ENCODE measurements around the gene CALU. TPM values are rescaled to one million over a fixed set of nuclear protein-coding genes. Genes with fewer than 3 reads are reported as not detected.

The CALU gene
- total RNA-seq, 2 experiments from 2014 or later: 28.2 to 39.0 TPM

DNA sequence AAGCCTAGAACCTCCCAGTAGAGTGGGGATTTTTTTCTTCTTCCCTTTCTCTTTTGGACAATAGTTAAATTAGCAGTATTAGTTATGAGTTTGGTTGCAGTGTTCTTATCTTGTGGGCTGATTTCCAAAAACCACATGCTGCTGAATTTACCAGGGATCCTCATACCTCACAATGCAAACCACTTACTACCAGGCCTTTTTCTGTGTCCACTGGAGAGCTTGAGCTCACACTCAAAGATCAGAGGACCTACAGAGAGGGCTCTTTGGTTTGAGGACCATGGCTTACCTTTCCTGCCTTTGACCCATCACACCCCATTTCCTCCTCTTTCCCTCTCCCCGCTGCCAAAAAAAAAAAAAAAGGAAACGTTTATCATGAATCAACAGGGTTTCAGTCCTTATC, 31.1 kb downstream of the CALU start:
- Mint-ChIP-seq H3K9me3 (ENCODE audit: low read depth) (no peaks in the 10 kb centered on the region), H3K4me1 (no peaks in the 10 kb centered on the region), H3K27me3 (no peaks in the 10 kb centered on the region), H3K27ac (no peak overlapping the region), H3K4me3 (no peak overlapping the region), H3K36me3 (peaks cover 72% of the 10 kb centered on the region)
- ATAC-seq (no peak), DNase-seq (no peak)
- CTCF ChIA-PET: interaction anchor here (0.7 kb wide), 1 partner anchor 11 kb away, joined by 3 read pairs; no protein-coding TSS in a partner anchor

DNA sequence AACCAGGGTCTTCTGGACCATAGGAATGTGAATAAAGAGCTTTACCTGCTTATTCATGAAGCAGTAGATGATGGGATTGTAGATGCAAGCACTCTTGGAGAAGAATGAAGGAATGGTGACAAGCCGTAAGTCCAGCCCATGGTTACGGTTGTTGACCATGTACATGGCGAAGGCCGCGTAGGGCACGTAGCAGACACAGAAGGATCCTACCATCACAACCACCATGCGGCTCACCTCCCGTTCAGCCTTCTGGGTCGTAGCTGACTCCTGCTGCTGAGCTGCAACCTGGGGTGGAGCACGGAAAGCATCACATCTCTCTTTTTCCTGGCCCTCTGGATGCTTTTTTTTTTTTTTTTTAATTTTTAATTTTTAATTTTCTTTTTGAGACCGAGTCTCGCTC, 34.4 kb downstream of the CALU start:
- Mint-ChIP-seq H3K4me1 (no peaks in the 10 kb centered on the region), H3K27me3 (peaks cover 4% of the 10 kb centered on the region), H3K4me3 (no peak overlapping the region), H3K27ac (no peak overlapping the region), H3K36me3 (peaks cover 62% of the 10 kb centered on the region), H3K9me3 (ENCODE audit: low read depth) (peaks cover 18% of the 10 kb centered on the region)
- ATAC-seq (no peak), DNase-seq (no peak)
- CTCF ChIA-PET: no interaction called here

DNA sequence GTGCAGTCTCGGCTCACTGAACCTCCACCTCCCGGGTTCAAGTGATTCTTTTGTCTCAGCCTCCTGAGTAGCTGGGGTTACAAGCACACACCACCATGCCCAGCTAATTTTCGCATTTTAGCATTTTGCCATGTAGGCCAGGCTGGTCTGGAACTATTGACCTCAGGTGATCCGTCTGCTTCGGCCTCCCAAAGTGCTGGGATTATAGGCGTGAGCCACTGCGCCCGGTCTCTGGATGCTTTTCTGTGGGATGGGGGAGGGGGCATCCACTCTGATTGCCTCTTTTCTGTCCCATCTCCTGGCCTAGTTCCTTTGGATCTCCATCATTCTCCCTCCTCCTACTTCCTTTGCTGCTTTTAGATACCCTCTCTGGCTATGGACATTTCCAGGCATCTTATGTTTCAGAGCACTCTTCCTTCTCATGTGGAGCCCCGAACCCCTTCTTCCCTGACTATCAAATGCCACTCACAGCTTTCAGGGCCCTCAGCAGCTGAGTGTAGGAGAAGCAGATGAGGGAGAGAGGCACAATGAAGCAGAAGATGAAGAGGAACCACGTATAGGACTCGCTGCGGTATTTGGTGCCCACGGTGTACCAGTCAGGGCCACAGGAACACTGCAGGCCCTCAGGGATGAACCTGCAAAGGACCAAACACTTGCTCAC, 35.0 kb downstream of the CALU start:
- no peak overlapping the region for H3K4me3 Mint-ChIP-seq
- CTCF ChIA-PET: no interaction called here
- H3K27ac Mint-ChIP-seq: no peak overlapping the region
- H3K36me3 Mint-ChIP-seq: peaks cover 57% of the 10 kb centered on the region
- peaks cover 18% of the 10 kb centered on the region for H3K9me3 Mint-ChIP-seq (ENCODE audit: low read depth)
- ATAC-seq (no peak), DNase-seq (no peak)
- no peaks in the 10 kb centered on the region for H3K4me1 Mint-ChIP-seq
- peaks cover 4% of the 10 kb centered on the region for H3K27me3 Mint-ChIP-seq

DNA sequence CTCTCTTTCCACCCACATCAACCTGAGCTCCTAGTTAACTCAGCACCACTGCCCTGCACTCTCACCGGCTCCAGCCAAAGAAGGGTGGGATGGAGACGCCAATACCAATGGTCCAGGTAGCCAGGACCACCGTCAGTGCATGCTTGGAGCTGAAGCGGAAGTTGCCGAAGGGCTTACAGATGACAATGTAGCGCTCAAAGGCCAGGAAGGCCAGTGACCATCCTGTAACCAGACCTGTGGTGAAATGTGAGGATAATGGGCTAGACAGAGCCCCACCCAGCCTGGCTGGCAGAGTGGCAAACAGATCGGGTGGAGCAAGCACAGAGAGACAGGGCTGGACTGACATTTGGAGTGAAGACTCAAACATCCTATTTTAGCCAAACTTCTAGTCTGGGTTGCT, 35.8 kb downstream of the CALU start:
- H3K36me3 Mint-ChIP-seq: peaks cover 50% of the 10 kb centered on the region

DNA sequence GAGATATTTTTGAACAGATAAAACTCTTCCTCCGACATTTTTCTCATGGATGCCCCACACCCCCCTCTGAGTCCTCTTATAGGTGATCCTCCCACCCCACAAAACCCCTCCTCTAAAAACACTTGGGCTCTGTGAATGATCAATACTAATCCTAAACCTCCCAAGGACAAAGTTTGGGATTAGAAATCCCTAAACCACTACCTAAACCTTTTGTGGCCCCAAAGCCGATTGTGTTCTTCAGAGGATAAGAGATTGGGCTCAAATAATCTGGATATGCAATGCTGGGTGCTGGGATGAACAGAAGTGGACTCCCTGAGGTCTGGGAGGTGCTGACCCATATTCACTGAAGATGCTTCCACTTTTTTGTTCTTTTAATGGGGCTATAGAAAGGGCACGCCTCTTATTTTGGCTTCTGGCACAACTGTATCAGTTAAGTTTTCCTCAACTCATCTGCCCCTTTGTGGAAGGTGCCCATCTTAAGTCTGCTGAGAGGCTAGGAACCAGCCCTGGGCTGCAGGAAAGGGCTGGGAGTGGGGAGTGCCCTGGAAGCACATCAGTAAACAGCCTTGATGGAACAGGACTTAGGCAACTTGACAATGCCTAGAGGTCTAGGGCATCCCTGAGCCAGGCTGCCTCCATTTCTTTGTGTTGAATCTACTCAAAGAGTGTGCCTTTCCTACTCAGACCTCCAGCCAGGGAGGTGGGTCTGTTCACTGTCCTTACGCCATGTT, 36.8 kb downstream of the CALU start, which contains the start of gene OPN1SW:
TSS of gene OPN1SW (minus strand) at position 51 of the 731 bp plus-strand sequence. CDS start at position 38, 13 bp downstream.
- CTCF ChIA-PET: no interaction called here
- H3K4me1 Mint-ChIP-seq: no peaks in the 10 kb centered on the region
- ATAC-seq (no peak), DNase-seq (no peak)
- no peak within 1 kb of the TSS for H3K4me3 Mint-ChIP-seq
- H3K9me3 Mint-ChIP-seq (ENCODE audit: low read depth): peaks cover 18% of the 10 kb centered on the region
- no peak within 1 kb of the TSS for H3K27ac Mint-ChIP-seq
- peaks cover 42% of the 10 kb centered on the region for H3K36me3 Mint-ChIP-seq
- H3K27me3 Mint-ChIP-seq: peaks cover 4% of the 10 kb centered on the region

More for the DNA sequence above, 35.8 kb downstream of the CALU start:
- H3K27me3 Mint-ChIP-seq: peaks cover 4% of the 10 kb centered on the region
- DNase-seq (no peak), ATAC-seq (no peak)
- H3K4me3 Mint-ChIP-seq: no peak overlapping the region
- H3K4me1 Mint-ChIP-seq: no peaks in the 10 kb centered on the region
- CTCF ChIA-PET: no interaction called here
- H3K9me3 Mint-ChIP-seq (ENCODE audit: low read depth): peaks cover 18% of the 10 kb centered on the region
- no peak overlapping the region for H3K27ac Mint-ChIP-seq

DNA sequence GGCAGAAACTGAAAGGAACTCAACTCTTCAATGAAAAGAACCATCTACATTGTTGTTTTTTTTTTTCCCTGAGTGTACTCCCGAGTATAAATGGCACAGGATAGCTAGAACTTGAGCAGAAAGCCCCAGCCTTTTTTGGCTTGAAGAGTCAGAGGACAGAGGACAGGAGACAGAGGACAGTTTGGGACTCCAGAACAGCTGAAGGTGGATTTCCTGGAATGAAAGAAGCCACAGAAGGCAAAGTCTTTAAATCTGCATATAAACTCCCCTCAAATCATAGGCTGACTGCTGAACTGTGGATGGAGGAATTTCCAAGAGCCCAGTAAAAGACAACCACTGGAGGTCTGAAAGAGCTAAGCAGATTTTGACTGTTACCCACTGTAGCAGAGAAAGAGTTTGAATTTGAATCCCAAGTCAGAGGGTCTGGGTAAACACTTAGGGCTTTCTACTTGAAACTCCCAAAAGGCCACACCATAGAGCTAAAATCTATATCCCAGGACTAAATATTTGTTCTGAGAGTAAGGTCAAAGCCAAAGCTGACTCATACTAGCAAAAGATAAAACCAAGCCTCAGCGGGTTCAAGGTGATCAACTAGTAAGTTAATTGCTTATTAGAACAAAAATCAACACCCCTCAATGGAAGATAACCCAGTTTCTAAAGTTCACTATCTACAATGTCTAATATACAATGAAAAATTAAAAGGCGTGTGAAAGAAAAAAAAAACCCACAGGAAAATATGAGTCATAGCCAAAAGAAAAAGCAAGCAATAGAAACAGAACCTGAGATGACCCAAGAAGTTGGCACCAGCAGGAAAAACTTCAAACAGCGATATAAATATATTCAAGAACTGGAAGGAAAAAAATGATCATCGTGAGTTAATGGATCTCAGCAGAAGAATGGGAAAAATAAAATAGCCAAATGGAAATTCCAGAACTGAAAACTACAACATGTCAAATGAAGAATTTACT, 38.3 kb downstream of the CALU start:
- CTCF ChIA-PET: no interaction called here
- ATAC-seq (no peak), DNase-seq (no peak)
- no peak overlapping the region for H3K4me3 Mint-ChIP-seq
- no peaks in the 10 kb centered on the region for H3K4me1 Mint-ChIP-seq
- H3K9me3 Mint-ChIP-seq (ENCODE audit: low read depth): peaks cover 18% of the 10 kb centered on the region
- no peak overlapping the region for H3K27ac Mint-ChIP-seq
- H3K36me3 Mint-ChIP-seq: peaks cover 29% of the 10 kb centered on the region
- H3K27me3 Mint-ChIP-seq: peaks cover 4% of the 10 kb centered on the region

DNA sequence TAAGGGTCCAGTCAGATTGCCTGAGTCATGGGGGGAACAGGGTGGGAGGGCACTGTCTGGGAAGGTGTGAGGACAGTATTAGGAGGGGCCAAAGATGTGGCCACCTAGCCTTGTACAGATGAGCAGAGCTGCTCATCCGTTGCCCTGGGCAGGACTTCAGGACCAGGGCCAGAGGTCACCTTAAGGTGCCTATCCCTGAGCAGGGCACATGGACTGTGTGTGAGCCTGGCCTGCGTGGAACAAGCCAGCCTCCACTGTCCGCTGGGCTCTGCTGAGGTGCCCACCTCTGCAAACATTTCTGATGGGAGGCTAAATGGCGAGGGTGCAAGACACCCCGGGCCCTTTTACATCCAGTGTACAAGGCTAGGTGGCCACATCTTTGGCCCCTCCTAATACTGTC, 39.8 kb downstream of the CALU start:
- no peak for ATAC-seq
- Mint-ChIP-seq H3K36me3 (peaks cover 17% of the 10 kb centered on the region), H3K4me3 (no peak overlapping the region), H3K9me3 (ENCODE audit: low read depth) (peaks cover 18% of the 10 kb centered on the region), H3K4me1 (no peaks in the 10 kb centered on the region), H3K27me3 (peaks cover 4% of the 10 kb centered on the region), H3K27ac (no peak overlapping the region)
- no peak for DNase-seq
- CTCF ChIA-PET: no interaction called here

DNA sequence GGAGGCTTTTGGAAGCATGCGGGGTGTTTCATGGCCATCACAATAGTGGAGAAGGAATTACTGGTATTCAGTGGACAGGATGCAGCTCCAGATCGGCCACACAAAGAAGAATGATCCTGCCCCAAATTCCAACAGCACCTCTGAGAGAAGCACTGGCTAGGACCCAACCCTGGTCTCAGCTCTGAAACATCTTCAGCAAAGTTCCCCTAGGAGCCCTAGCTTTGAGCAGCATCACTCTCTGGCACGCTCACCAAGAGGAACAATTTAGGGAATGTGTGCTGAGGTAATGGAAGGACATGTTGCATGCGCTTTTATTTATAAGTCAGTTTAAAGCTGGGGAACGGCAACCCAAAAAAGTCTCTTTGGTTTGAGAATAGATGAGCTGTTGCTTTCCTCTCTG, 42.0 kb downstream of the CALU start:
- H3K4me1 Mint-ChIP-seq: no peaks in the 10 kb centered on the region
- H3K27me3 Mint-ChIP-seq: peaks cover 13% of the 10 kb centered on the region
- CTCF ChIA-PET: interaction anchor here (0.8 to 1.0 kb wide), 2 partner anchors 11 to 12 kb away, joined by 3 read pairs; no protein-coding TSS in a partner anchor
- no peak overlapping the region for H3K27ac Mint-ChIP-seq
- ATAC-seq: no peak
- peaks cover 18% of the 10 kb centered on the region for H3K9me3 Mint-ChIP-seq (ENCODE audit: low read depth)
- H3K4me3 Mint-ChIP-seq: no peak overlapping the region
- DNase-seq: no peak
- H3K36me3 Mint-ChIP-seq: peaks cover 3% of the 10 kb centered on the region

DNA sequence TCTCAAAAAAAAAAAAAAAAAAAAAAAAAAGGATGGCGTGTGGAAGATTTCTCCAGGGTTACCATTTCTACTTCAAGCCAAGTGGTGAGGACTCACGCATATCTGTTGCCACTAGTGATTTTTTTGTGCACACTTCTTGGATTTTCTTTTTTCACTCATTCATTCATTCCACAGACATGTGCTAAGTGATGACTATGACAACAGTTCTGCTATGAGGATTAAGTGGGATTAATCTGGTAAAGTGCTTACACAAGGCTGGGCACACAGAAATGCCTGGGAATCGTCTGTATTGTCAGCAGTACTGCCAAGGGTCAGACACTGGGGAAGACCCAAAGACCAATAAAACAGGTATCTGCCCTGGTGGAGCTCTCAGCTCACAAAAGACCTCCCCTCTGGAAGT, 42.7 kb downstream of the CALU start:
- Mint-ChIP-seq H3K36me3 (peaks cover 3% of the 10 kb centered on the region), H3K27me3 (peaks cover 13% of the 10 kb centered on the region), H3K4me3 (no peak overlapping the region), H3K4me1 (no peaks in the 10 kb centered on the region), H3K27ac (no peak overlapping the region), H3K9me3 (ENCODE audit: low read depth) (peaks cover 16% of the 10 kb centered on the region)
- DNase-seq (no peak), ATAC-seq (no peak)
- CTCF ChIA-PET: interaction anchor here (0.8 kb wide), 1 partner anchor 11 kb away, joined by 3 read pairs; no protein-coding TSS in a partner anchor

DNA sequence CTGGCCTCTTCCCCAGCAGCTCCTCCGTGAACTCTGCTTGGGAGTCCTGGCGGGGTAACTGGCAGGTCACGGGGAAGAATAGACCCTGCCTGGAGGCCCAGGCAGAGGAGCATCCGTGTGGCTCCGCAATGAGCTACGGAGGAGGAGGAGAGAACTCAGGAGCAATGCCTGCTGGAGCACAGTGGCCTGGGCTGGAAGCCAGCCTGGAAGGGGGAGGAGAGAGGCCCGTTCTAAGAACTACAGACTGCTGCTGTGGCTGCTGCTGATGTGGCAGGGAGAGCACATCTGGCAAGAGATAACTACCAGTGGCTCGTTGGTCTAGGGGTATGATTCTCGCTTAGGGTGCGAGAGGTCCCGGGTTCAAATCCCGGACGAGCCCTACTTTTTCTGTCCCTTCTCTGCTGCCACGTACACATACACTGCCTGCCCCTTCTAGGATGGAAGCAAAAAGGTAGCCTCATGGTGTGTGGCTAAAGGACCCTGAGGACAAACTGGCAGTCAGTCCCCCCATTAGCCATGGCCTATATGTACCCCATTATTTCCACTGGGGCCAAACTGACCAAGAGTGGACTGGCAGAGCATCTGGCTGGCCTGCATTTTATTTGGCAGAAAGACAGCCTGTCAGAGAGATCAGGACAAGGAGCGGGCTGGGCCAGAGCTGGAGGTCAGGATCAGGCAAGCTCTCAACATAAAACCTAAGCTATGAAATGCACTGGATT, 44.1 kb downstream of the CALU start:
- DNase-seq (no peak), ATAC-seq (no peak)
- no peak overlapping the region for H3K27ac Mint-ChIP-seq
- H3K4me3 Mint-ChIP-seq: no peak overlapping the region
- no peaks in the 10 kb centered on the region for H3K36me3 Mint-ChIP-seq
- peaks cover 18% of the 10 kb centered on the region for H3K27me3 Mint-ChIP-seq
- H3K9me3 Mint-ChIP-seq (ENCODE audit: low read depth): peaks cover 2% of the 10 kb centered on the region
- no peaks in the 10 kb centered on the region for H3K4me1 Mint-ChIP-seq
- CTCF ChIA-PET: no interaction called here

DNA sequence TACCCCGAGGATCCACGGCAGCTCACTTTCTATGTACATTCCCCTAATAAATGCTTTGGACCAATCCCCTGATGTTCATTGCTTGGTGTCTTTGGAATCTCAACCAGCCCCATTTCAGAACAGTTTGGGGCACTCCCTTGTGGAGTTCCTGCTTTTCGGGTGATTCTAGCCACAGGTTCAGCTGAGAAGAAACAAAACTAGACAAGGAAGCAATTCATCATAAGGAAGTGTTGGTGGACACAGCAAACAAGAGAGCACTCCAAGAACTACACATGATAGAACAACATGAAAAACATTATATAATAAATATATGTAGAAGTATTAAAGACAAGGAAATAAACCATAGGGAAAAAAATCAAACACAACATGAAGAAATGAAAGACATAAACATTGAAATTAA, 46.6 kb downstream of the CALU start:
- Mint-ChIP-seq H3K4me1 (peaks cover 4% of the 10 kb centered on the region), H3K27me3 (peaks cover 40% of the 10 kb centered on the region), H3K4me3 (no peak overlapping the region), H3K27ac (no peak overlapping the region), H3K36me3 (no peaks in the 10 kb centered on the region), H3K9me3 (ENCODE audit: low read depth) (no peaks in the 10 kb centered on the region)
- CTCF ChIA-PET: interaction anchor here (1.0 to 1.4 kb wide), 2 partner anchors 98 to 358 kb away, joined by 3 read pairs; no protein-coding TSS in a partner anchor
- DNase-seq (no peak), ATAC-seq (no peak)

DNA sequence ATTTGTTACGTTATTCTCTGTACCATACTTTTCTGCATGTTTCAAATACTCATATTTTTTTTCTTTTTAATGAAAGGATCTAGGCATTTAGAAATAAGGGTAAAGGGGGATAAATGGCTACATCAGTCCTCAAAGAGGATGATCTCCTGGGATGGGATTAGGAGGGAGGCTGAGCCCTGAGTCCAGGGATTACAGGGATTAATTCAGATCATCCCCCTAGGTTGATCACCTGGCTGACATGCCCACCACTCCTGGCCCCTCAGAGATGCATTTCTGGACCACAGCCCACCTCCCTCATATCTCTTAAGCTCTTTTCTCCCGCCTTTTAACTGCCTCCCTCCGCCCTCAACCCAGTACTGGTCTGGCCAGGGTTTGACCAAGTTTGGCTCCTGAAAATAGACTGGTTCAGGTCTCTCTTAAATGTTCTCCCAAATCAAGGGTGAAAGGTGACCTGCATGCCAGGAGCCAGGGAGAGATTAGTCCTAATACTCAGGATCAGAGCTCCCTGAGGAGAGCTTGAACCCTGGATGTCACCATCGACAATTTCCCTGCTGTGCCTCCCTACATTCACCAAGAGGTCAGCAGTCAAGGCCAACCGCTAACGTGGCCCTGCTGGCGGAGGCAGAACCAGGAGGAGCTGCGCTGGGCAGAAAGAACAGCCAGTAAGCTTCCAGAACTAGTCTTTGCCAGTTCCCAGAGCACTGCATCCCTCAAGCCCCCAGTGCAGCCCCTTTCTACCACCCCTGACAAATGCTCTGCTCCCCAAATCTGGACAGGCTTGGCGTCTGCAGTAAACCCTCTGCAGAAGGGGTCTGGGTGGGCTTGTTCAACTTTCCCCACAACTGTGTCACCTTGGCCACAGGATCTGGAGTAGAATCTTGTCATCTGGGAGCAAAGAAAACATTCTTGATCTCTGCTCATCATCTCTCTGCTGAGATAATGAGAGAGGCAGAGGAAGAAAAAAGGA, 49.6 kb downstream of the CALU start:
- no peaks in the 10 kb centered on the region for H3K9me3 Mint-ChIP-seq (ENCODE audit: low read depth)
- no peak for DNase-seq
- no peak overlapping the region for H3K4me3 Mint-ChIP-seq
- H3K36me3 Mint-ChIP-seq: no peaks in the 10 kb centered on the region
- no peak overlapping the region for H3K27ac Mint-ChIP-seq
- CTCF ChIA-PET: interaction anchor here (1.0 kb wide), 1 partner anchor 95 kb away, joined by 3 read pairs; no protein-coding TSS in a partner anchor
- H3K27me3 Mint-ChIP-seq: peaks cover 40% of the 10 kb centered on the region
- ATAC-seq: no peak
- peaks cover 7% of the 10 kb centered on the region for H3K4me1 Mint-ChIP-seq

All from activated CD8-positive, alpha-beta memory T cell treated with anti-CD3 and anti-CD28 coated beads, Interleukin-2, amount 10 ng/mL, durations not matched to agents 7 days and 5 days (primary cell).